H1 (cell line): ENCODE results near the gene RAPGEF5. TPM values are rescaled to one million over a fixed set of nuclear protein-coding genes. Genes with fewer than 3 reads are reported as not detected.

Experiments used
- CTCF ChIA-PET: fragments of 300-600 bp; sonication (Branson Sonifier 250); formaldehyde crosslinking; loops from one replicate; lab custom pipeline; 2021; ENCODE audit not compliant: partially characterized antibody; lab: Charles Lee
- POLR2A ChIA-PET: fragments of 300-600 bp; sonication (Branson Sonifier 250); formaldehyde crosslinking; loops from one replicate; lab custom pipeline; 2021; ENCODE audit warnings: inconsistent platforms; ENCODE audit not compliant: partially characterized antibody; lab: Charles Lee
- DNase-seq, 2 experiments: peaks; one replicate each; pipeline versions ENCODE4 v3.0.0 to v3.0.0-alpha.2; 2010 to 2022; ENCODE audit warnings: low spot score in 2 of 2, low read depth in 1 of 2, mixed read lengths in 1 of 2
- FAIRE-seq: peaks from 2 replicates; lab custom pipeline; 2011; peaks lifted over from hg19 to GRCh38; lab: Jason Lieb, UNC
- H2AFZ ChIP-seq: 2 replicates; pipeline ENCODE4 v1.8.1; 2012; ENCODE audit warnings: low read length, inconsistent platforms
- H2AK5ac ChIP-seq: 2 replicates; pipeline ENCODE4 v1.6.1; 2013; ENCODE audit warnings: low read depth, low read length
- H2BK120ac ChIP-seq: replicated peaks from 2 replicates; pipeline ENCODE3; 2013; ENCODE audit warnings: low read depth, low read length, inconsistent platforms
- H2BK12ac ChIP-seq: 2 replicates; pipeline ENCODE4 v1.6.1; 2013; ENCODE audit warnings: low read depth, low read length
- H2BK15ac ChIP-seq: 2 replicates; pipeline ENCODE4 v1.6.1; 2013; ENCODE audit warnings: low read length
- H2BK20ac ChIP-seq: 2 replicates; pipeline ENCODE4 v1.6.1; 2013; ENCODE audit warnings: low read length
- H2BK5ac ChIP-seq: 2 replicates; pipeline ENCODE4 v1.6.1; 2013; ENCODE audit warnings: low read depth, low read length
- H3K14ac ChIP-seq: 2 replicates; pipeline ENCODE4 v1.6.1; 2013; ENCODE audit warnings: inconsistent platforms; ENCODE audit not compliant: insufficient read length
- H3K18ac ChIP-seq: 2 replicates; pipeline ENCODE4 v1.6.1; 2013; ENCODE audit warnings: low read length; ENCODE audit errors: extremely low read depth
- H3K23ac ChIP-seq: 2 replicates; pipeline ENCODE4 v1.6.1; 2013; ENCODE audit warnings: inconsistent platforms; ENCODE audit not compliant: insufficient read length
- H3K23me2 ChIP-seq: 2 replicates; pipeline ENCODE4 v1.6.1; 2013; ENCODE audit warnings: low read depth, low read length
- H3K27ac ChIP-seq: 2 replicates; pipeline ENCODE4 v1.6.1; 2011; ENCODE audit warnings: low read depth, low read length, inconsistent platforms
- H3K27me3 ChIP-seq, 4 experiments: replicated peaks in 1 of 4; 1 replicate in 1 of 4; 2 replicates in 3 of 4; pipeline versions ENCODE4 v1.6.1 to v1.8.1; 2011 to 2013; ENCODE audit warnings: low read length in 3 of 4, mild to moderate bottlenecking in 3 of 4, inconsistent platforms in 2 of 4, mixed read lengths in 2 of 4, moderate library complexity in 1 of 4; ENCODE audit not compliant: control insufficient read depth in 3 of 4, insufficient read depth in 3 of 4; ENCODE audit errors: extremely low read depth in 1 of 4
- H3K36me3 ChIP-seq, 4 experiments: 2 replicates each; pipeline versions ENCODE4 v1.6.1 to v1.8.1; 2011 to 2013; ENCODE audit warnings: mild to moderate bottlenecking in 4 of 4, low read length in 3 of 4, moderate library complexity in 2 of 4, control low read depth in 1 of 4, inconsistent platforms in 1 of 4; ENCODE audit not compliant: insufficient read depth in 4 of 4, control insufficient read depth in 2 of 4
- H3K4ac ChIP-seq: replicated peaks from 2 replicates; pipeline ENCODE3; 2013; ENCODE audit warnings: low read length, low read depth, mixed read lengths, inconsistent platforms; ENCODE audit not compliant: insufficient read length
- H3K4me1 ChIP-seq, 4 experiments: replicated peaks in 1 of 4; 1 replicate in 1 of 4; 2 replicates in 3 of 4; pipeline versions ENCODE4 v1.6.1 to v1.8.1; 2011 to 2013; ENCODE audit warnings: low read length in 3 of 4, inconsistent platforms in 2 of 4, mixed read lengths in 1 of 4; ENCODE audit not compliant: insufficient read depth in 4 of 4, control insufficient read depth in 3 of 4
- H3K4me2 ChIP-seq, 2 experiments: 2 replicates each; pipeline versions ENCODE4 v1.6.1 to v1.8.1; 2011 to 2013; ENCODE audit warnings: low read depth in 2 of 2, low read length in 2 of 2, control low read depth in 1 of 2, inconsistent platforms in 1 of 2, mild to moderate bottlenecking in 1 of 2; ENCODE audit not compliant: insufficient read depth in 1 of 2
- H3K4me3 ChIP-seq, 4 experiments: fragments of 200-600, 300-600 bp in 1 of 4; sonication (generic), shearing (Covaris generic), sonication (Bioruptor Twin) in 1 of 4; 2 replicates each; pipeline versions ENCODE4 v1.5.1 to v1.8.1; 2011 to 2016; ENCODE audit warnings: low read length in 4 of 4, low read depth in 3 of 4, control low read depth in 2 of 4, inconsistent platforms in 2 of 4, mild to moderate bottlenecking in 2 of 4, mixed read lengths in 1 of 4, moderate library complexity in 1 of 4; ENCODE audit not compliant: insufficient read depth in 2 of 4; ENCODE audit errors: extremely low read depth in 1 of 4
- H3K56ac ChIP-seq: replicated peaks from 2 replicates; pipeline ENCODE3; 2013; ENCODE audit warnings: low read depth, mild to moderate bottlenecking, mixed read lengths, low read length, inconsistent platforms; ENCODE audit not compliant: insufficient read length
- H3K79me1 ChIP-seq: 2 replicates; pipeline ENCODE4 v1.6.1; 2013; ENCODE audit warnings: low read depth, low read length, control low read depth
- H3K79me2 ChIP-seq, 2 experiments: 2 replicates each; pipeline versions ENCODE4 v1.6.1 to v1.8.1; 2012 to 2013; ENCODE audit warnings: low read length in 2 of 2, mild to moderate bottlenecking in 2 of 2, inconsistent platforms in 1 of 2; ENCODE audit not compliant: insufficient read depth in 2 of 2, control insufficient read depth in 1 of 2
- H3K9ac ChIP-seq, 4 experiments: replicated peaks in 1 of 4; 1 replicate in 1 of 4; 2 replicates in 3 of 4; pipeline versions ENCODE4 v1.6.1 to v1.8.1; 2011 to 2013; ENCODE audit warnings: low read depth in 3 of 4, low read length in 3 of 4, control low read depth in 2 of 4, mild to moderate bottlenecking in 2 of 4, moderate library complexity in 2 of 4, inconsistent platforms in 1 of 4; ENCODE audit errors: extremely low read depth in 1 of 4
- H3K9me3 ChIP-seq, 2 experiments: 2 replicates each; pipeline versions ENCODE4 v1.6.1 to v1.8.1; 2012 to 2013; ENCODE audit warnings: mild to moderate bottlenecking in 2 of 2, moderate library complexity in 2 of 2, control low read depth in 1 of 2, inconsistent platforms in 1 of 2, low read depth in 1 of 2, low read length in 1 of 2, mixed read lengths in 1 of 2; ENCODE audit not compliant: insufficient read depth in 2 of 2
- H4K20me1 ChIP-seq, 2 experiments: replicated peaks in 1 of 2; 2 replicates each; pipeline versions ENCODE3 to v1.8.1; 2011 to 2013; ENCODE audit warnings: inconsistent platforms in 2 of 2, low read length in 2 of 2, mild to moderate bottlenecking in 1 of 2; ENCODE audit not compliant: insufficient read depth in 2 of 2, control insufficient read depth in 1 of 2
- H4K5ac ChIP-seq: 2 replicates; pipeline ENCODE4 v1.6.1; 2013; ENCODE audit warnings: low read length, low read depth, mixed read lengths, inconsistent platforms; ENCODE audit not compliant: insufficient read length
- H4K8ac ChIP-seq: 2 replicates; pipeline ENCODE4 v1.8.0; 2013; ENCODE audit warnings: mild to moderate bottlenecking, moderate library complexity, low read length, inconsistent platforms; ENCODE audit not compliant: insufficient read depth; ENCODE audit errors: extremely low read depth
- H4K91ac ChIP-seq: replicated peaks from 2 replicates; pipeline ENCODE3; 2013; ENCODE audit warnings: low read length, mixed read lengths, inconsistent platforms; ENCODE audit not compliant: insufficient read length
- ATF2 ChIP-seq: IDR thresholded peaks from 2 replicates; pipeline ENCODE4 v1.6.1; 2012; ENCODE audit warnings: low read length, inconsistent platforms
- EZH2 ChIP-seq: fragments of 200-600 bp; sonication (generic); IDR thresholded peaks from 2 replicates; pipeline ENCODE4 v1.7.1; 2012; ENCODE audit warnings: low read depth, mild to moderate bottlenecking, moderate library complexity, low read length, inconsistent platforms; ENCODE audit not compliant: severe bottlenecking
- HDAC6 ChIP-seq: IDR thresholded peaks from one replicate; pipeline ENCODE4 v1.7.1; 2012; ENCODE audit warnings: low read depth, mild to moderate bottlenecking, inconsistent platforms, low read length, moderate library complexity
- POLR2AphosphoS5 ChIP-seq: IDR thresholded peaks from 2 replicates; pipeline ENCODE4 v1.6.1; 2011; ENCODE audit warnings: low read depth, low read length
- SP2 ChIP-seq: IDR thresholded peaks from 2 replicates; pipeline ENCODE4 v1.6.1; 2012; ENCODE audit warnings: mild to moderate bottlenecking, low read length, inconsistent platforms
- TAF1 ChIP-seq: IDR thresholded peaks from 2 replicates; pipeline ENCODE4 v1.6.1; 2011; ENCODE audit warnings: mild to moderate bottlenecking, low read depth, low read length
- ZNF274 ChIP-seq: IDR thresholded peaks from 2 replicates; pipeline ENCODE4 v1.7.0; 2012; ENCODE audit warnings: low read length, borderline replicate concordance; ENCODE audit errors: extremely low read depth
- WGBS, 2 experiments: shearing (Covaris generic) in 1 of 2; methylation state at CpG; one replicate each; pipeline versions ENCODE4 v1.1.6 to v1.1.7; 2013 to 2015; ENCODE audit warnings: low lambda C conversion rate in 2 of 2, mixed read lengths in 2 of 2, inconsistent platforms in 1 of 2, low coverage in 1 of 2, missing lambda C conversion rate in 1 of 2; ENCODE audit not compliant: insufficient replicate concordance in 2 of 2, insufficient coverage in 1 of 2, insufficient read length in 1 of 2; ENCODE audit errors: extremely low coverage in 1 of 2, missing lambda C conversion rate in 1 of 2; 5-methylcytosine and 5-hydroxymethylcytosine counted together
- polyA plus RNA-seq, 7 experiments: library from polyadenylated mRNA; depleted of rRNA in 3 of 7; stranded (reverse) in 5 of 7; unstranded in 2 of 7; fragments of >200 nt in 5 of 7; fragments of 200-250 nt in 2 of 7; gene quantifications; 1 replicate in 5 of 7; 2 replicates in 1 of 7; 4 replicates in 1 of 7; pipeline versions ENCODE4 v1.2.1 to v1.2.3, GENCODE V29; 2011 to 2013; ENCODE audit warnings: missing spikeins in 2 of 7, mixed read lengths in 2 of 7
- total RNA-seq: library from RNA; stranded (reverse); fragmentation: NEBNext Ultra II Directional; extraction: Animal tissue kit (Norgen Biotek cat#: 25700); gene quantifications from 2 replicates; pipeline ENCODE4 v1.2.1, GENCODE V29; 2021

Gene RAPGEF5
- total and polyA plus RNA-seq, 2 of the 8 experiments (the other 6 are each of a cell fraction or from before 2014, with no cell fraction given), result 4.4 to 22.9 TPM

- FAIRE-seq, result no peak
- TF ChIP-seq ATF2 (no peak), EZH2 (no peak), ZNF274 (no peak), TAF1 (no peak), POLR2AphosphoS5 (no peak), SP2 (no peak), HDAC6 (no peak)
- TF ChIP-seq, all 59 proteins: peak for 0
- Histone ChIP-seq H2BK15ac (no peak overlapping the region), H3K14ac (no peak overlapping the region), H4K91ac (no peak overlapping the region), H2BK5ac (no peak overlapping the region), H3K4ac (no peak overlapping the region), H3K36me3 (peaks cover 0 to 6% (median 1%) of the 10 kb centered on the region in 4 experiments; a peak in 2 of 8 replicates), H2BK12ac (no peak overlapping the region), H3K79me2 (no peaks in the 10 kb centered on the region), H3K4me2 (no peak overlapping the region), H3K23me2 (no peaks in the 10 kb centered on the region), H2BK20ac (no peak overlapping the region), H2AFZ (no peak overlapping the region), H3K9me3 (no peaks in the 10 kb centered on the region), H3K4me1 (peaks cover 0 to 2% (median 0%) of the 10 kb centered on the region in 4 experiments; a peak in 1 of 7 replicates), H3K23ac (no peak overlapping the region), H3K18ac (no peak overlapping the region), H3K4me3 (no peak overlapping the region), H4K8ac (no peak overlapping the region), H3K79me1 (no peaks in the 10 kb centered on the region), H2BK120ac (no peak overlapping the region), H3K27ac (no peak overlapping the region), H3K27me3 (no peaks in the 10 kb centered on the region), H4K20me1 (no peaks in the 10 kb centered on the region), H4K5ac (no peak overlapping the region), H3K56ac (no peak overlapping the region), H3K9ac (no peak overlapping the region), H2AK5ac (no peak overlapping the region)
- WGBS, 2 experiments, result 89% methylated on average over 8 of the region's 8 CpGs; no CpG with 5 or more reads in 1 of the 2 experiments
- no peak for DNase-seq
- POLR2A ChIA-PET, result no interaction called here
- CTCF ChIA-PET, result interaction anchor here (3.9 kb wide), 1 partner anchor 10 kb away, joined by 24 read pairs; no protein-coding TSS in a partner anchor
These were observed 236.4 kb downstream of the RAPGEF5 start for GRCh38 chr7:22120391-22121053.
